H1 (cell line): ENCODE results near the gene TGM3. TPM values are rescaled to one million over a fixed set of nuclear protein-coding genes. Genes with fewer than 3 reads are reported as not detected.

Experiments used
- CHD7 ChIP-seq: fragments of 300-600 bp; sonication (generic); IDR thresholded peaks from 2 replicates; pipeline ENCODE4 v1.7.1; 2012; ENCODE audit warnings: low read length, moderate library complexity, mild to moderate bottlenecking, inconsistent platforms; ENCODE audit not compliant: insufficient replicate concordance
- CTCF ChIP-seq, 3 experiments: IDR thresholded peaks; 1 replicate in 2 of 3; 2 replicates in 1 of 3; pipeline versions ENCODE4 v1.5.1 to v1.6.1; 2011; ENCODE audit warnings: low read length in 3 of 3, mild to moderate bottlenecking in 3 of 3, inconsistent platforms in 2 of 3, low read depth in 1 of 3, moderate library complexity in 1 of 3; ENCODE audit not compliant: insufficient read depth in 1 of 3; ENCODE audit errors: control extremely low read depth in 1 of 3
- EZH2 ChIP-seq: fragments of 200-600 bp; sonication (generic); IDR thresholded peaks from 2 replicates; pipeline ENCODE4 v1.7.1; 2012; ENCODE audit warnings: low read depth, mild to moderate bottlenecking, moderate library complexity, low read length, inconsistent platforms; ENCODE audit not compliant: severe bottlenecking
- JUND ChIP-seq: IDR thresholded peaks from 2 replicates; pipeline ENCODE4 v1.6.1; 2011; ENCODE audit warnings: mild to moderate bottlenecking, improper control_type of control experiment, low read length
- RFX5 ChIP-seq: IDR thresholded peaks from 2 replicates; pipeline ENCODE4 v1.6.1; 2011; ENCODE audit warnings: low read depth, low read length, improper control_type of control experiment, borderline replicate concordance
- RXRA ChIP-seq: IDR thresholded peaks from 2 replicates; pipeline ENCODE4 v1.6.1; 2011; ENCODE audit warnings: low read depth, mild to moderate bottlenecking, low read length, moderate library complexity; ENCODE audit not compliant: insufficient read depth
- SIN3A ChIP-seq, 2 experiments: IDR thresholded peaks in 1 of 2; conservative IDR thresholded peaks in 1 of 2; 2 replicates each; pipeline ENCODE4 v1.6.1; 2011 to 2012; ENCODE audit warnings: low read length in 2 of 2, improper control_type of control experiment in 1 of 2, low read depth in 1 of 2, mild to moderate bottlenecking in 1 of 2
- SRF ChIP-seq: IDR thresholded peaks from 2 replicates; pipeline ENCODE4 v1.6.1; 2011; ENCODE audit warnings: mild to moderate bottlenecking, low read depth, low read length, moderate library complexity
- ZNF274 ChIP-seq: IDR thresholded peaks from 2 replicates; pipeline ENCODE4 v1.7.0; 2012; ENCODE audit warnings: low read length, borderline replicate concordance; ENCODE audit errors: extremely low read depth
- polyA plus RNA-seq, 7 experiments: library from polyadenylated mRNA; depleted of rRNA in 3 of 7; stranded (reverse) in 5 of 7; unstranded in 2 of 7; fragments of >200 nt in 5 of 7; fragments of 200-250 nt in 2 of 7; gene quantifications; 1 replicate in 5 of 7; 2 replicates in 1 of 7; 4 replicates in 1 of 7; pipeline versions ENCODE4 v1.2.1 to v1.2.3, GENCODE V29; 2011 to 2013; ENCODE audit warnings: missing spikeins in 2 of 7, mixed read lengths in 2 of 7
- total RNA-seq: library from RNA; stranded (reverse); fragmentation: NEBNext Ultra II Directional; extraction: Animal tissue kit (Norgen Biotek cat#: 25700); gene quantifications from 2 replicates; pipeline ENCODE4 v1.2.1, GENCODE V29; 2021

The TGM3 gene
- total and polyA plus RNA-seq, 2 of the 8 experiments (the other 6 are each of a cell fraction or from before 2014, with no cell fraction given), result 0.12 TPM; not detected in 1

- TF ChIP-seq CHD7, result no peak
- no peak for TF ChIP-seq JUND
- TF ChIP-seq RXRA, result no peak
- no peak for TF ChIP-seq EZH2
- no peak for TF ChIP-seq CTCF (IDR thresholded peaks at IDR 0.05; ENCODE audit: control extremely low read depth in 1 of 3, insufficient read depth in 1 of 3, low read depth in 1 of 3, low read length in 3 of 3)
- no peak for TF ChIP-seq RFX5
- no peak for TF ChIP-seq SRF
- TF ChIP-seq ZNF274, result no peak
- TF ChIP-seq SIN3A (conservative IDR thresholded peaks at IDR 0.05 in 1 of 2, IDR thresholded peaks at IDR 0.05 in 1 of 2; ENCODE audit: low read depth in 1 of 2, low read length in 2 of 2), result no peak
Measured at GRCh38 chr20:2329286-2329685, 33.5 kb downstream of the TGM3 start (continued).
